ENCODE results near the gene PDGFRA. TPM values are rescaled to one million over a fixed set of nuclear protein-coding genes. Genes with fewer than 3 reads are reported as not detected.

PDGFRA gene
- total RNA-seq, 1 experiment from 2014 or later, result 0.25 TPM

GRCh38 chr4:54197926-54198325, 31.2 kb upstream of the PDGFRA start (continued):
- TF ChIP-seq JUND (IDR thresholded peaks at IDR 0.05) (no peak), SRF (IDR thresholded peaks at IDR 0.05; ENCODE audit: low read depth) (no peak), POLR2A (IDR thresholded peaks at IDR 0.05; ENCODE audit: borderline replicate concordance, extremely low read depth, insufficient read depth, insufficient read length) (no peak), ZFX (IDR thresholded peaks at IDR 0.05) (no peak), RAD21 (IDR thresholded peaks at IDR 0.05; ENCODE audit: low read depth) (no peak), ZBTB33 (IDR thresholded peaks at IDR 0.05; ENCODE audit: extremely low read depth, insufficient replicate concordance, low read length) (no peak), EGR1 (IDR thresholded peaks at IDR 0.05; ENCODE audit: low read depth) (no peak), POLR2AphosphoS5 (IDR thresholded peaks at IDR 0.05; ENCODE audit: low read depth, low read length) (no peak), CEBPB (IDR thresholded peaks at IDR 0.05; ENCODE audit: low read depth) (no peak)

- Histone ChIP-seq H3K27ac (ENCODE audit: low read depth, low read length) (no peak overlapping the region), H4K20me1 (ENCODE audit: insufficient read depth) (no peaks in the 10 kb centered on the region), H3K4me1 (ENCODE audit: control insufficient read depth in 1 of 2, insufficient read depth in 2 of 2, low read length in 2 of 2) (no peaks in the 10 kb centered on the region), H3K4me3 (replicated peaks in 1 of 2; ENCODE audit: low read depth in 1 of 2, low read length in 2 of 2) (no peak overlapping the region), H3K9me2 (ENCODE audit: insufficient read depth) (no peaks in the 10 kb centered on the region), H3K27me3 (ENCODE audit: insufficient read depth, low read length) (no peaks in the 10 kb centered on the region), H3K9ac (ENCODE audit: low read length) (no peak overlapping the region), H3K9me3 (ENCODE audit: control insufficient read depth in 1 of 2, insufficient read depth in 1 of 2, low read depth in 1 of 2, low read length in 2 of 2) (no peaks in the 10 kb centered on the region; a peak in 1 of 4 replicates), H3K4me2 (ENCODE audit: low read length) (no peak overlapping the region), H3K79me2 (ENCODE audit: insufficient read depth, low read length) (no peaks in the 10 kb centered on the region), H3K36me3 (ENCODE audit: control insufficient read depth in 1 of 2, insufficient read depth in 2 of 2, low read length in 2 of 2) (no peaks in the 10 kb centered on the region), H2AFZ (ENCODE audit: low read depth, low read length, poor library complexity, severe bottlenecking) (no peak overlapping the region)
- no TSS peak for BruUV-seq (replicated peaks)
- no peak for DNase-seq (ENCODE audit: low read depth, low spot score)
- intact Hi-C loops (cut with micrococcal nuclease), result no loop called here
- ChIA-PET CTCF (no interaction called here), RAD21 (ENCODE audit: low non-redundant PET in 1 of 2, low total read pairs in 2 of 2, uncharacterized antibody in 2 of 2, unreplicated experiment in 2 of 2) (no interaction called here), POLR2A (no interaction called here)
- ATAC-seq, result no peak
- no peak for TF ChIP-seq YY1 (IDR thresholded peaks at IDR 0.05; ENCODE audit: extremely low read depth, insufficient replicate concordance, low read depth, low read length)
- TF ChIP-seq ATF3 (IDR thresholded peaks at IDR 0.05), result no peak
- TF ChIP-seq ZBTB33 (IDR thresholded peaks at IDR 0.05; ENCODE audit: extremely low read depth, insufficient replicate concordance, low read length), result no peak
- no peak for TF ChIP-seq FOSL1 (IDR thresholded peaks at IDR 0.05; ENCODE audit: low read depth)
- no peak for TF ChIP-seq EZH2phosphoT487 (IDR thresholded peaks at IDR 0.05; ENCODE audit: borderline replicate concordance)
- no peak for TF ChIP-seq CEBPB (IDR thresholded peaks at IDR 0.05; ENCODE audit: low read depth)
- no peak for TF ChIP-seq POLR2AphosphoS5 (IDR thresholded peaks at IDR 0.05; ENCODE audit: low read depth, low read length)
- TF ChIP-seq SP1 (IDR thresholded peaks at IDR 0.05; ENCODE audit: low read depth), result no peak
- TF ChIP-seq REST (IDR thresholded peaks at IDR 0.05; ENCODE audit: low read depth), result no peak
- TF ChIP-seq TCF7L2 (IDR thresholded peaks at IDR 0.05; ENCODE audit: borderline replicate concordance, extremely low read depth, insufficient read depth, insufficient read length), result no peak
- no peak for TF ChIP-seq ZFX (IDR thresholded peaks at IDR 0.05)
- no peak for TF ChIP-seq SIN3A (IDR thresholded peaks at IDR 0.05; ENCODE audit: low read depth)
- TF ChIP-seq EGR1 (IDR thresholded peaks at IDR 0.05; ENCODE audit: low read depth), result no peak
- no peak for TF ChIP-seq RAD21 (IDR thresholded peaks at IDR 0.05; ENCODE audit: low read depth)
Observed at GRCh38 chr4:54199919-54200318, 29.2 kb upstream of the PDGFRA start.
